ENCODE results near the gene EEFSEC.

The EEFSEC gene

DNA sequence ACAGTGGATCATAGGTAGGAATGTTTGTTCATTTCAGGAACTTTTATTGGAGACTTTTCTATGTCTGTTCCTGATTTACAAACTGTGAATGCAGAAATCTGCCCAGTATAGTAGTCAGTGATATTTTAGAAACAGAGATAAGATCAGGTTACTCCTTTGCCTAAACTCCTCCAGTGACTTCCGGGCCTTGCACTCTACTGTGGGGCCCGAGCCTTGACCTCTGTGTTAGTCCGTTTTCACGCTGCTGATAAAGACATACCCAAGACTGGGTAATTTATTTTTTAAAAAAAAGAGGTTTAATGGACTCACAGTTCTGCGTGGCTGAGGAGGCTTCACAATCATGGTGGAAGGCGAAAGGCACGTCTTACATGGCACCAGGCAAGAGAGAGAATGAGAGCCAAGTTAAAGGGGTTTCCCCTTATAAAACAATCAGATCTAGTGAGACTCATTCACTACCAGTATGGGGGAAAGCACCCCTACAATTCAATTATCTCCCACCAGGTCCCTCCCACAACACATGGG lies 186.3 kb downstream of the EEFSEC start:
- DNase-seq: no peak

DNA sequence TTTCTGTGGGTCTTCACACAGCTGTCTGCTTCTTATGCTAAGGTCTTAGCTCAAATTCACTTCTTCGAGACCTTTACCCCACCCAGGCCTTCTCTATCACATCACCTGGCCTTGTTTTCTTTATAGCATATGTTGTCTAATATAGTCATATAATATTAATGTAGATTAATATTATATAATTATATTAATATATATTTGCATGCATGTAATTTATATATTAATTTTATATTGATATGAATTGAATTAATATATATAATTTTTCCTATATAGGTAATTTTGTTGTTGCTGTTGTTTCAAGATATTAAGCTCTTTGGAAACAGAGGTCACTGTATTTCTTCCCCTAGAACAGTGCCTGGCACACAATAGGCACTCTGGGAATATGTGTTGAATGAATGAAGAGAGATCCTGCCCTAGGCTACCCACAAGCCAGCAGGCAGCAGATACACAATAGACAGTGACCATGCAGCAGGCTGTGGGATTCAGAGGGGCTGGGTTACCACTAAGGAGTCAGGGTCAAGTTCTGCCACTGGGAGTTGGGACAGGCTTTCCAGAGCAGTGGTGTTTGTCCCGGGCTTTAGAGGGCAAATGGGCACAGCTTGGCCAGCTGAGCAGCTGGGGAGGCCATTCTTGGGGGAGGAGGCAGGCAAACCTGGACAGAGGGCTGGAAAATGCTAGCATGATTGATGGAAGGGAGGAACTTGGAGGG lies 187.1 kb downstream of the EEFSEC start:
- DNase-seq: no peak

GRCh38 chr3:128340904-128341555 lies 187.7 kb downstream of the EEFSEC start:
- DNase-seq: no peak

DNA sequence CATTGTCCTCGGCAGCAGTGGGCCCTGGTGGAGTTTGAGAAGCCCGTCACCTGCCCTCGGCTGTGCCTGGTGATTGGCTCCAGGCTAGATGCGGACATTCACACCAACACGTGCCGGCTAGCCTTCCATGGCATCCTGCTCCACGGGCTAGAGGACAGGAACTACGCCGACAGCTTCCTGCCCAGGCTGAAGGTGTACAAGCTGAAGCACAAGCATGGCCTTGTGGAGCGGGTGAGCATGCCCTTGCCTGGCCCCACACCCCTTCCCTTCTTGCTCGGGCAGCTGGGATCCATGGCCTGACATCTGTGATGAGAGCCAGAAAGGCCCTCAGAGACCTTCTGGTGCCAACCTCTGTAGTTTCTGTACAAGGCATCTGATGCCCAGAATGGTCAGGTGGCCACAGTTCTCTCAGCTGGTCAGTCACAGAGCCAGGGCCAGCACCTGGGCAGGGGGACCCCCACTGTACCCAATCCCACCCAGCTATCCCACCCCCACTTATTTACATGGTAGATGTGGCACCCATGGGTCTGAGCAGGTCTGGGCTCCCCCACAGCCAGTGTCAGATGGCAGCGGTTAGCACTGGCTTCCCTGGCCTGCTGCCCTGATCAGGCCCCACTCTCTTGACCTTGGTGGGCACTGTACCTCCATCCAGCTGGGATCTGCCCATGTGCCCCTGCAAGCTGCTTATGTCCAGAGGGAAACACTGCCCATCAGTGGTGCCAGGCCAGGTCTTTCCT lies 188.5 kb downstream of the EEFSEC start:
- DNase-seq: no peak

- no peak for DNase-seq
Measured at GRCh38 chr3:128342701-128343180, 189.5 kb downstream of the EEFSEC start.

DNA sequence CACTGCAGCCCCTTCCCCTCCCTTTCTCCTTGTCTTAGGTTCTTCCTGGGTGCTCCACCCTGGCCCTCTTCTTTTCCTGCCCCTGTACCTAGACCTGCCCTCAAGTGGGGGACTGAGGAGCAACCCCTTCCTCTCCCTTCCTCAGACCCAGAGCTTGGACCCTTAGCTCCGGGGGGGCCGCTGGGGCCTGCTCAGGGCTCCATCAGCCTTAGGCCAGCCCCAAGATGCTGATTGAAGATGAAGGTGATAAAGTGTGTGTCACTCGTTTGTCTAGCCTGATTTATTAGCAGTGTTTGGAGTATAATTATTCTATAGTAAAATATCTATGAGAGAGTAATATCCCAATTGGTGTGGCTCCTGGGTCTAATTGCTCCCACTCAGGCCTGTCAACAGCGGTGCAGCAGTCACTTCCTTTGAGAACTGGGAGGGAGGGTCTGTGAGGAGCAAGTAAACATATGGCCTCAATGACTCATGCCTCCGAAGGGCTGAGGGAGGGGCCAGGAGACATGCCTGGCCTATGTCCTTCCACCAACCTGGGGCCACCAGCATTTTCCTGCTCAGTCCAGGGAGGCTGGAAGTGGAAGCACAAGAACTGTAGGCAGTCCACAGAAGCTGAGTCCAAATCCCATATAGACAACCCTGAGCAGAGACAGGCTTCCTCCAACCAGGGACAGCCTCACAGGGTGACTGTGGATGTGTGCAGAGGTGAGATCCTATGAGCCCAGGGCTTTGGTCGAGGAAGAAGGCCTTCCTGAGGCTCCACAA lies 190.2 kb downstream of the EEFSEC start:
- no peak for DNase-seq

GRCh38 chr3:128344052-128344735 lies 190.9 kb downstream of the EEFSEC start:
- no peak for DNase-seq

GRCh38 chr3:128345196-128345595 lies 191.9 kb downstream of the EEFSEC start:
- DNase-seq: no peak

DNA sequence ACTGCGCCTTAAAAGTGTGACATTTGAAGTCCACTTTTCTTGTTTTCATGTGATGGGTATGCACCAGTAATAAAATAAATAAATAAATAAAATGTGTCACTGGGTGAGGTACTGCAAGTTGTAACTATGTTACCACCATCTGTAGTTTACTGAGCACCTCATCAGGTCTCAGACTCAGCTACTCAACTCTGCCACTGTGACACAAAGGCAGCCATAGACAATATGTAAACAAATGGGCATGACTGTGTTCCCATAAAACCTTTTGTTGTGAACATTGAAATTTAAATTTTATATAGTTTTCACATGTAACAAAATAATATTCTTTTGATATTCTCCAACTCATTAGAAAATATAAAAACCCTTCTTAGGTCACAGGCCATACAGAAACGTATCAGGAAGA lies 193.3 kb downstream of the EEFSEC start:
- no peak for DNase-seq

- no peak for DNase-seq
Measured at GRCh38 chr3:128347282-128347681, 194.0 kb downstream of the EEFSEC start.

- no peak for DNase-seq
Measured at GRCh38 chr3:128348075-128348474, 194.8 kb downstream of the EEFSEC start.

GRCh38 chr3:128348805-128349531 lies 195.7 kb downstream of the EEFSEC start:
- no peak for DNase-seq

- no peak for DNase-seq
Measured at GRCh38 chr3:128349963-128350599, 196.8 kb downstream of the EEFSEC start.

DNA sequence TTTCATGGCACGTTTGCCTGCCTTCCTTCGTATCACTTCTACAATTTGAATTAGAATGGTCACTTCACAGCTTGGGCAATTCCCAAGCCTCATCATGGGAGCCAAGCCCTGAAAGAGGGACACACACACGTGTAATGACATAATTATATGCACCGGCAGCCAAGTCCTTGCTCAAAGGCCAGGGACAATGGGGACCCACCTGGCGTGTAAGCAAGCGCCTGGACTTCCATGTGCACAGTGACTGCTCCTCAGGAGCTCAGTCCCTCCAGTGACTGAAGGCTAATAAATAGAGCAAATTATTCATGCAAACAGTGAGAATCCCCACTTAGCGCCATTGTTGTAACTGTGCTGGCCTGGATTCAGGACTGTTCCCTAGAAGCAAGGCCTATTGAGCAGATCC lies 198.3 kb downstream of the EEFSEC start:
- DNase-seq: peak; percentile 32

DNA sequence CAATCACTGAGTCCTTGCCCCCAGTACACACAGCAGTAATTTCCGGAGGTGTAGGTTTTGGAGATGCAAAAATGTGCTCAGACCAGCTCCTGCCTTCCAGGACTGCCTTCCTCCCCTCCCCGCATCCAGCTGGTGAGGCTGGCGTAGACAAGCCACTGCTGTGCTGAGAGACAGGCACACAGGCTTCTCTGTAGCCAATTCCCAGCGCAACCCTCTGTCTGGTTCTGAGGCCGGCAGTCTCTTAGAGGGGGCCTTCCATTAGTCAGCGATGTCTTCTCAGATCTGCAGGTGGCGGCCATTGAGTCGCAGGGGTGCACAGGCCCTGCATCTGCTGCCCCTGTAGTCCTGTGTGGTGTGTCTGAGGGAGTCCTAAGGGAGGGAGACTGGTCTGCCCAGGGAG lies 199.0 kb downstream of the EEFSEC start:
- DNase-seq: no peak

GRCh38 chr3:128353361-128353965 lies 200.2 kb downstream of the EEFSEC start:
- DNase-seq: no peak

DNA sequence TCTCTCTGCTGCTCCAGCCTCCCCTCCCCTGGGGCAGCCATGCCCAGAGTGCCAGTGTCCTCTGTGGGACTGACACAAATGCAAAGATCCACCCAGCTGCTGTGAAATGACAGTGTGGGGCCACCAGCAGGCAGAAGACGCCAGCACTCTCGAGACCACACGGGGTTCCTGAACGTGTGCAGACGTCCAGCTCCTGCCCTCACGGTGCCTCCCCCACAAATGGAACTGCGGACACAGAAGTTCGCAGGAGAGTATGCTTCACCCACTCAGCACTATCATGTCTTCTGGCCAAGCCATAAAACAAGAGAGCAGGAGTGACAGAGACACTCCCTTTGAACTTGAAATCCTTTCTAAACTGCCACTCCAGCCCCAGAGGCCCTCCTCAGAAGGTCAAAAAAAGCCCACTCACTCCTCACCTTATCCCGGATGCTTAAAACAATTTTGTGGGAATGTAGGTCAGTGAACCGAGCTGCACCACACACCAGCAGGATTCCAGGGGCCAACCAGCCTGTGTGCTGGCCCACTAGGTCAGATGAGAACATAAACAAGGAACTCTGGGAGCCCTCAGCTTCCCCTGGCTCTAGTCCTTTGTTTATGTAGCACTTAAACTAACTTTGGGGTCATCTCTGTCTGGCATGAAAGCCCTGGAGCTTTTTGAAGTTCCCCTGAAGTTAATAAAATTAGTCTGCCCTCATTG lies 200.9 kb downstream of the EEFSEC start:
- no peak for DNase-seq

- no peak for DNase-seq
Measured at GRCh38 chr3:128354788-128355542, 201.7 kb downstream of the EEFSEC start.

DNA sequence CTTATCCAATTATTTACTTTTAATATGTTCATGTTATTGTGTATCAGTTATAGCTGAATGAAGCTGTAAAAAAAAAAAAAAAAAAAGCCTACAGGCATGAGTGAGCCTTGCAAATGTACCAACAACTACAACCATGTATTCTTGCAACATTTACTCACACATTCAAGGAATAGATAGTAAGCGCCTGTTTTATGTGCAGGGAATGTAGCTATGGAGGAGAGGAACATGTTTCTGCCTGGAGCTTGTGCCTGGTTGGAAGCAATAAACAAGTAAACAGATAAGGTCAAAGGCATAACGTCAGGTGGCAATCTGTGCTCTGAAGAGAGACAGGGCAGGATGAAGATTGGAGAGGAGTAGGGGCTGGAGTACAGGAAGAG lies 202.2 kb downstream of the EEFSEC start:
- DNase-seq: no peak
